Activated naive CD8-positive, alpha-beta T cell (primary cell): ENCODE data around the gene FBXL16.

Experiments
- H3K27ac Mint-ChIP-seq: one replicate; pipeline ENCODE4 v1.8.0; 2021; ENCODE audit warnings: mixed read lengths
- H3K27me3 Mint-ChIP-seq: one replicate; pipeline ENCODE4 v1.8.0; 2021; ENCODE audit warnings: mixed read lengths
- H3K36me3 Mint-ChIP-seq: one replicate; pipeline ENCODE4 v1.8.0; 2021; ENCODE audit warnings: mixed read lengths
- H3K4me1 Mint-ChIP-seq: one replicate; pipeline ENCODE4 v1.8.0; 2021; ENCODE audit warnings: low read depth, mixed read lengths
- H3K4me3 Mint-ChIP-seq: one replicate; pipeline ENCODE4 v1.8.0; 2021; ENCODE audit warnings: mild to moderate bottlenecking, mixed read lengths
- H3K9me3 Mint-ChIP-seq: one replicate; pipeline ENCODE4 v1.8.0; 2021; ENCODE audit warnings: low read depth, mixed read lengths

Gene FBXL16

DNA sequence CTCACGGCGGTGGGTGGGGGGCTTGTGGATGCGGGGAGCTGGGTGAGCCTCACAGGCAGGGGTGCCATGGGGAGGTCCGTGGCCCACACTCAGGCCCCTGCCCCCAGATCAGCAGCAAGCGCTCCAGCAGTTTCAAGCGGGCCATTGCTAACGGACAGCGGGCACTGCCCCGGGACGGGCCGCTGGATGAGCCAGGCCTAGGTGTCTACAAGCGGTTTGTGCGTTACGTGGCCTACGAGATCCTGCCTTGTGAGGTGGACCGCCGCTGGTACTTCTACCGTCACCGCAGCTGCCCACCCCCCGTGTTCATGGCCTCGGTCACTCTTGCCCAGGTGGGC lies 29.1 kb downstream of the FBXL16 start:
- no peaks in the 10 kb centered on the region for H3K9me3 Mint-ChIP-seq
- H3K4me1 Mint-ChIP-seq: peaks cover 11% of the 10 kb centered on the region
- H3K27ac Mint-ChIP-seq: no peak overlapping the region
- H3K36me3 Mint-ChIP-seq: no peaks in the 10 kb centered on the region
- no peaks in the 10 kb centered on the region for H3K27me3 Mint-ChIP-seq
- H3K4me3 Mint-ChIP-seq: no peak overlapping the region

- Mint-ChIP-seq H3K9me3 (no peaks in the 10 kb centered on the region), H3K27me3 (no peaks in the 10 kb centered on the region), H3K27ac (no peak overlapping the region), H3K36me3 (no peaks in the 10 kb centered on the region), H3K4me1 (peaks cover 7% of the 10 kb centered on the region), H3K4me3 (no peak overlapping the region)
These were observed 29.6 kb downstream of the FBXL16 start for GRCh38 chr16:675884-676564.

DNA sequence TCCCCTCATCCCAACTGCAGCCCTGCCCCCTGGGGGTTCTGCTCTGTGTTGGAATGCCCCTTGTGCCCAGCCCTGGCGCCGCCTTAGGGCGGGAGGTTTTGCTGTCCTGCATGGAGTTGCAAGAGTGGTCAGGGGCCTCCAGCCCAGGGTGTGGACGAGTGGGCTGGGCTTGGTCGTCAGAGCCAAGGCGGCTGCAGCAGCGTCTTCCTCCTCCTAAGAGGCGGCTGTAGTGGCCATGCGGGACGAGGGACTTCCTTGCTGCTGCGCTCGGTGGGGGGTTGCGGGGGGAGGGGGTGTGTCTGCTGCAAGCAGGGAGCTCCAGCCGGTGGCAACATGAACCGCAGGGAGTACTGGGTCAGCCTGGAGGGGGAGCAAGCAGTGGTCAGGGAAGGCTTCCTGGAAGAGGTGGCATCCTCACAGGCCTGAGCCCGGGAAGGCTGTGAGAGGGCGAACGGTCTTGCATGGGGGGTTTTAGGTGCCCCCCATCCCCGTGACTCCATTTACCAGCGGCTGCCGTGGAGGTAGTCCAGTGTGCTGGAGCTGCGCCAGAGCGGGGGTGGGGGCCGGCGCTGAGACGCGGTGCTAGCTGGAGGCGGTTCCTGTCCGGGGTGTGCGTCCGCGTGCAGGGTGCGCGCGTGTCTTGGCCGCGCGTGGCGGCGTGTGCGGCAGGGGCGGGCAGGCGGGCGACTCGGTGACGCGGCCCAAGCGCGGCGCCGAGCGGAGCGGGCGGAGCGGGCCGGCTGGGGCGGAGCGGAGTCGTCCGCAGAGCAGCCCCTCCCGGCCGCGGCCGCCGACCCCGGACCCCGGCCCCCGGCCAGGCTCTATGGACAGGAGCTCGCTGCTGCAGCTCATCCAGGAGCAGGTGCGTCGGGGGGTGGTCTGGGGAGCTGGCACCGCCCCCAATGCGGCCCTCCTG lies 30.4 kb downstream of the FBXL16 start, which contains the start of gene RHBDL1:
Gene RHBDL1, plus strand, starts transcription at position 704 of the 916 bp plus-strand sequence. Its CDS starts 120 bp downstream, at position 824.
- Mint-ChIP-seq H3K4me3 (peak within 1 kb of the TSS; percentile 35), H3K27ac (no peak within 1 kb of the TSS), H3K4me1 (peaks cover 5% of the 10 kb centered on the region), H3K27me3 (no peaks in the 10 kb centered on the region), H3K36me3 (no peaks in the 10 kb centered on the region), H3K9me3 (no peaks in the 10 kb centered on the region)

DNA sequence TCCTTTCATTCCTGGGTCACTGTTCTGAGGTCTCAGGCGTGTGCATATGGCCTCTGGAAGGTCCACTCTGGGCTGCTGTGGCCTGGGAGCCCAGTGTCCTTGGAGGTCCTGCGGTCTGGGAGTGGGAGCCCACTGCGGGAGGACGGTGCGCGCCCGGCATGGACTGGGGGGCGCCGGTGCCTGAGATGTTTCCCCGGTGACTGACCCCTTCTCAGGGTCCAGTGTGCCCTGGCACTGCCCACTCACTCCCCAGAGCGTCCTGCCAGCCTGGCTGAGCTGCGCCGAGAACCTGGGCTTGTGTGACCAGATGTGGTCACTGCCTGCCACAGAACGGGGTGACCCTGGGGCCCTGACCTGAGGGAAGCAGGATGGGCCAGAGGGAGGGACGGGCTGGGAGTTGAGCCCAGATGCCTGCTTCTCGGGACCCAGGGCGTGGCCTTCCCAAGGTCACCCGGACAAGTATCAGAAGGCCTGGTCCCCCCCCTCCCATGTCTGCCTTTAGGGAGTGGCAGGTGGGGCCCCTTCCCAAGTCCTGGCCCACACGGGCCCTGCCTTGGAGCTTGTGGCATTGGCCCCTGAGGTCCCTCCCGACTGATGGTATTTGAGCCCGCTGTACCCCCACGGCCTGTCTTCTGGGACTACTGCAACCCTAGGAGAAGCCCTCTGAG lies 31.3 kb downstream of the FBXL16 start:
- Mint-ChIP-seq H3K27me3 (no peaks in the 10 kb centered on the region), H3K9me3 (no peaks in the 10 kb centered on the region), H3K36me3 (no peaks in the 10 kb centered on the region), H3K4me1 (peaks cover 7% of the 10 kb centered on the region), H3K27ac (no peak overlapping the region), H3K4me3 (peak overlapping the region; percentile 35)

- H3K27ac Mint-ChIP-seq: no peak overlapping the region
- H3K36me3 Mint-ChIP-seq: no peaks in the 10 kb centered on the region
- no peaks in the 10 kb centered on the region for H3K27me3 Mint-ChIP-seq
- H3K9me3 Mint-ChIP-seq: no peaks in the 10 kb centered on the region
- peaks cover 5% of the 10 kb centered on the region for H3K4me1 Mint-ChIP-seq
- H3K4me3 Mint-ChIP-seq: no peak overlapping the region
These were observed 32.1 kb downstream of the FBXL16 start for GRCh38 chr16:673399-673991.

DNA sequence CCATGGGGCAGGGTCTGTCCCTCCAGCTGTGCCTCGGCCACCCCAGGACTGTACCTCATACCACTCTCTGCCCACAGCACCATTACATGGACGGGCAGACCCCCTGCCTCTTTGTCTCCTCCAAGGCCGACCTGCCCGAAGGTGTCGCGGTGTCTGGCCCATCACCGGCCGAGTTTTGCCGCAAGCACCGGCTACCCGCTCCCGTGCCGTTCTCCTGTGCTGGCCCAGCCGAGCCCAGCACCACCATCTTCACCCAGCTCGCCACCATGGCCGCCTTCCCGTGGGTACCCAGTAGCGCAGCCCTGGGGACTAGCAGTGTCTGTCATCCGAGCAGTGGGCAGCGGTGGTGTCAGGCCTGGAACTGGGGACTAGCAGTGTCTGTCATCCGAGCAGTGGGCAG lies 32.8 kb downstream of the FBXL16 start:
- no peak overlapping the region for H3K27ac Mint-ChIP-seq
- H3K4me1 Mint-ChIP-seq: peaks cover 5% of the 10 kb centered on the region
- no peaks in the 10 kb centered on the region for H3K36me3 Mint-ChIP-seq
- H3K4me3 Mint-ChIP-seq: no peak overlapping the region
- no peaks in the 10 kb centered on the region for H3K27me3 Mint-ChIP-seq
- no peaks in the 10 kb centered on the region for H3K9me3 Mint-ChIP-seq

- Mint-ChIP-seq H3K27ac (no peak overlapping the region), H3K36me3 (no peaks in the 10 kb centered on the region), H3K4me1 (peaks cover 9% of the 10 kb centered on the region), H3K27me3 (no peaks in the 10 kb centered on the region), H3K4me3 (no peak overlapping the region), H3K9me3 (no peaks in the 10 kb centered on the region)
These were observed 33.2 kb downstream of the FBXL16 start for GRCh38 chr16:672371-672770.

DNA sequence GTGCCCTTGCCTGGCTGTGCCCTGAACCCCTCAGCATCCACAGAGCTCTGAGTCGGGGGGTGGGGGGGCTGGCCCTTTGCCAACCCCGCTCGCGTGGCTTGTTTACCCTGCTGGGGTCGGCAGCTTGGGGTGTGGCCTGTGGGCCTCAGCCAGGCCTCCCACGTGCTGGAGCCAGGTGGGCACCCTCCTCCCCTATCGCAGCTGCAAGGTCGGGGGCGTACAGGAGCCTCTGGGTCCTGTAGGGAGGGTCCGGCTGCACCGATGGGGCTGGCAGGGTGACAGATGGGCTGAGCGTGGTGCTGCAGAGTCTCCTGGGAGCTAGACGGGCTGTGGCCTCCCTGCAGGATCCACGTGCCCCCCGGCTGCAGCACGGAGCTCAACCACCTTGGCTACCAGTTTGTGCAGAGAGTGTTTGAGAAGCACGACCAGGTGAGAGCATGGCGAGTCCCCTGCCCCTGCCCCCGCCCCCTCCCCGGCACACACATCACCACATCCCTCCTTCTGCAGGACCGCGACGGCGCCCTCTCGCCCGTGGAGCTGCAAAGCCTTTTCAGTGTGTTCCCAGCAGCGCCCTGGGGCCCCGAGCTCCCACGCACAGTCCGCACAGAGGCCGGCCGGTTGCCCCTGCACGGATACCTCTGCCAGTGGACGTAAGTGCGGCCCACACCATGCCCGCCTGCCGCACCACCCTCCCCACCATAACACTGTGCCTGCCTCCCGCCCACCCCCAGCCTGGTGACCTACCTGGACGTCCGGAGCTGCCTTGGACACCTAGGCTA lies 34.1 kb downstream of the FBXL16 start:
- no peaks in the 10 kb centered on the region for H3K27me3 Mint-ChIP-seq
- H3K4me3 Mint-ChIP-seq: no peak overlapping the region
- H3K9me3 Mint-ChIP-seq: no peaks in the 10 kb centered on the region
- H3K27ac Mint-ChIP-seq: no peak overlapping the region
- no peaks in the 10 kb centered on the region for H3K36me3 Mint-ChIP-seq
- H3K4me1 Mint-ChIP-seq: peaks cover 9% of the 10 kb centered on the region

GRCh38 chr16:670485-671352 lies 34.9 kb downstream of the FBXL16 start:
- Mint-ChIP-seq H3K4me3 (peak overlapping the region; percentile 56), H3K27me3 (no peaks in the 10 kb centered on the region), H3K36me3 (no peaks in the 10 kb centered on the region), H3K9me3 (no peaks in the 10 kb centered on the region), H3K27ac (no peak overlapping the region), H3K4me1 (peaks cover 9% of the 10 kb centered on the region)

- peak overlapping the region; percentile 79 for H3K4me3 Mint-ChIP-seq
- H3K9me3 Mint-ChIP-seq: no peaks in the 10 kb centered on the region
- H3K4me1 Mint-ChIP-seq: peaks cover 6% of the 10 kb centered on the region
- no peaks in the 10 kb centered on the region for H3K36me3 Mint-ChIP-seq
- no peak overlapping the region for H3K27ac Mint-ChIP-seq
- no peaks in the 10 kb centered on the region for H3K27me3 Mint-ChIP-seq
These were observed 35.9 kb downstream of the FBXL16 start for GRCh38 chr16:669666-670065.

DNA sequence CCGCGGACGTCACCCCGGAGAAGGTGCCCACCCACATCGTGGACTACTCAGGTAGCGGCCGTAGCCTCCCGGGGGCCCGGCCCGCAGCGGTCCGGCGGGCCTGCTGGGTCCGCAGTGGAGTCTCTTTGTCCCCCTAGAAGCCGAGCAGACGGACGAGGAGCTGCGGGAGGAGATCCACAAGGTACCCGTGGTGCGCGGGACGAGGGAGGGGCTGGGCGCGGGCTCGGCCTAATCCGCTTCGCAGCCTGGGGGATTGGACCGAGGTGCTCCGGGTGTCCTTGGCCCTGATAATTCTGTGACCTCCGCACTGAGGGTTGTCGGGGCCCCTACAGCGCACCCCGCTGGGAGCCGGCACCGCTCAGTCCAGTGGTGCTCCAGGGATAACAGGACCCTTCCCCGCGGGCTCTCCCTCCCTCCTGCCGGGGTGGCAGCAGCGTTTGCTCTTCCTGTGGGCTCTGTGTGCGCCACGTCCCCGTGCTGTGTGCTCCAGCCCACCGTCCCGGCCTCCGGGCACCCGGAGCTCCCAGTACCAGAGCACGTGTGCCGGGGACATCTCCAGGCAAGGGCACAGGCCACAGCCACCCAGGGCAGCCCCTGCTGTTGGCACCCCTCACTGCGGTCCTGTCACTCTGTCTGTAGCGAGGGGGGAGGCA lies 37.0 kb downstream of the FBXL16 start:
- peak overlapping the region; percentile 79 for H3K4me3 Mint-ChIP-seq
- H3K9me3 Mint-ChIP-seq: no peaks in the 10 kb centered on the region
- no peak overlapping the region for H3K27ac Mint-ChIP-seq
- H3K27me3 Mint-ChIP-seq: no peaks in the 10 kb centered on the region
- H3K4me1 Mint-ChIP-seq: peaks cover 6% of the 10 kb centered on the region
- no peaks in the 10 kb centered on the region for H3K36me3 Mint-ChIP-seq

GRCh38 chr16:667780-668518 lies 37.7 kb downstream of the FBXL16 start, which contains the start of gene RHOT2:
Gene RHOT2, plus strand, starts transcription at chr16:668132. Its CDS starts 68 bp downstream, at chr16:668200.
- H3K9me3 Mint-ChIP-seq: no peaks in the 10 kb centered on the region
- no peaks in the 10 kb centered on the region for H3K36me3 Mint-ChIP-seq
- H3K27ac Mint-ChIP-seq: peak within 1 kb of the TSS; percentile 82
- peaks cover 6% of the 10 kb centered on the region for H3K4me1 Mint-ChIP-seq
- peak within 1 kb of the TSS; percentile 81 for H3K4me3 Mint-ChIP-seq
- H3K27me3 Mint-ChIP-seq: no peaks in the 10 kb centered on the region
